HepG2 (cell line): ENCODE results near the gene KDM4F. TPM values are rescaled to one million over a fixed set of nuclear protein-coding genes. Genes with fewer than 3 reads are reported as not detected.

Experiments
- ATRX ChIP-seq: sonication (generic); formaldehyde crosslinking; IDR thresholded peaks from 2 replicates; pipeline ENCODE4 v1.4.0; 2020; ENCODE audit warnings: missing genetic modification reagents, borderline replicate concordance
- CENPBD1 ChIP-seq: sonication (generic); formaldehyde crosslinking; IDR thresholded peaks from 2 replicates; pipeline ENCODE4 v1.8.0; 2022; ENCODE audit warnings: missing genetic modification reagents, low read depth, mild to moderate bottlenecking, borderline replicate concordance
- DZIP1 ChIP-seq: sonication (generic); formaldehyde crosslinking; IDR thresholded peaks from 2 replicates; pipeline ENCODE4 v1.5.0; 2020; ENCODE audit warnings: mild to moderate bottlenecking, missing genetic modification reagents
- FIP1L1 ChIP-seq: fragments of 200-400 bp; formaldehyde crosslinking; IDR thresholded peaks from 2 replicates; pipeline ENCODE4 v1.6.1; 2018; ENCODE audit warnings: low read depth, mild to moderate bottlenecking, low read length, moderate library complexity, borderline replicate concordance; ENCODE audit not compliant: insufficient read depth
- HNF4G ChIP-seq, 2 experiments: sonication (generic) in 1 of 2; formaldehyde crosslinking in 1 of 2; IDR thresholded peaks; 2 replicates each; pipeline versions ENCODE4 v1.4.0 to v1.6.1; 2011 to 2020; ENCODE audit warnings: borderline replicate concordance in 2 of 2, low read depth in 2 of 2, mild to moderate bottlenecking in 2 of 2, low read length in 1 of 2, missing genetic modification reagents in 1 of 2, moderate library complexity in 1 of 2
- HNRNPH1 ChIP-seq: fragments of 200-400 bp; formaldehyde crosslinking; optimal IDR thresholded peaks from 2 replicates; pipeline ENCODE3; 2017; ENCODE audit warnings: mild to moderate bottlenecking, low read depth, low read length
- PBX2 ChIP-seq: IDR thresholded peaks from 2 replicates; pipeline ENCODE4 v1.6.1; 2016; ENCODE audit warnings: control low read depth
- POLR2A ChIP-seq, 2 experiments: IDR thresholded peaks; 2 replicates each; pipeline ENCODE4 v1.6.1; 2011; ENCODE audit warnings: low read depth in 2 of 2, low read length in 2 of 2, mild to moderate bottlenecking in 1 of 2, moderate library complexity in 1 of 2; ENCODE audit not compliant: insufficient read depth in 1 of 2
- RFXAP ChIP-seq: sonication (generic); formaldehyde crosslinking; IDR thresholded peaks from 2 replicates; pipeline ENCODE4 v1.4.0; 2020; ENCODE audit warnings: missing genetic modification reagents, borderline replicate concordance
- RNF2 ChIP-seq: fragments of 450-650 bp; conservative IDR thresholded peaks from 2 replicates; pipeline ENCODE4 v1.6.1; 2016; ENCODE audit warnings: low read depth
- RXRB ChIP-seq: IDR thresholded peaks from 2 replicates; pipeline ENCODE4 v1.6.1; 2016; ENCODE audit warnings: borderline replicate concordance, missing genetic modification reagents, missing compliant biosample characterization
- SMYD3 ChIP-seq: sonication (generic); formaldehyde crosslinking; IDR thresholded peaks from 2 replicates; pipeline ENCODE4 v1.8.1; 2023; ENCODE audit warnings: mild to moderate bottlenecking, missing genetic modification reagents
- SPEN ChIP-seq: sonication (generic); formaldehyde crosslinking; IDR thresholded peaks from 2 replicates; pipeline ENCODE4 v1.5.1; 2020; ENCODE audit warnings: low read depth, mild to moderate bottlenecking, missing genetic modification reagents
- ZKSCAN8 ChIP-seq: IDR thresholded peaks from 2 replicates; pipeline ENCODE4 v1.6.1; 2016; ENCODE audit warnings: borderline replicate concordance, missing genetic modification reagents, missing compliant biosample characterization
- ZNF605 ChIP-seq: sonication (generic); formaldehyde crosslinking; IDR thresholded peaks from 2 replicates; pipeline ENCODE4 v1.8.0; 2022; ENCODE audit warnings: mild to moderate bottlenecking, missing genetic modification reagents
- ZNF674 ChIP-seq: sonication (generic); formaldehyde crosslinking; IDR thresholded peaks from 2 replicates; pipeline ENCODE4 v1.5.0; 2020; ENCODE audit warnings: low read depth, mild to moderate bottlenecking, missing genetic modification reagents
- ZNF800 ChIP-seq: sonication (generic); formaldehyde crosslinking; IDR thresholded peaks from 2 replicates; pipeline ENCODE4 v1.4.0; 2020; ENCODE audit warnings: missing genetic modification reagents
- ZNF879 ChIP-seq: sonication (generic); formaldehyde crosslinking; IDR thresholded peaks from 2 replicates; pipeline ENCODE4 v1.8.1; 2023; ENCODE audit warnings: missing genetic modification reagents
- polyA plus RNA-seq, 8 experiments: library from polyadenylated mRNA; depleted of rRNA in 3 of 8; stranded (reverse) in 7 of 8; unstranded in 1 of 8; fragments of >200 nt; fragmentation: Illumina TruSeq in 4 of 8; extraction: Trizol in 4 of 8; gene quantifications; 2 replicates each; pipeline versions ENCODE4 v1.2.1 to v1.2.3, GENCODE V29; 2011 to 2016; ENCODE audit warnings: low read depth in 4 of 8, missing spikeins in 1 of 8, mixed read lengths in 1 of 8; ENCODE audit not compliant: insufficient read depth in 1 of 8
- total RNA-seq, 5 experiments: library from RNA; depleted of rRNA; stranded (reverse); fragments of >200 nt; fragmentation: Illumina TruSeq; extraction: Trizol; gene quantifications; 2 replicates each; pipeline ENCODE4 v1.2.3, GENCODE V29; 2016; ENCODE audit warnings: low read depth in 1 of 5
- TF ChIP-seq, protein P1 (sequence below): sonication (generic); formaldehyde crosslinking; IDR thresholded peaks from 2 replicates; pipeline ENCODE4 v1.5.1; 2020; ENCODE audit warnings: mild to moderate bottlenecking, missing genetic modification reagents, moderate library complexity
- TF ChIP-seq, protein P2 (sequence below): sonication (generic); formaldehyde crosslinking; IDR thresholded peaks from 2 replicates; pipeline ENCODE4 v1.4.0; 2020; ENCODE audit warnings: missing genetic modification reagents

Gene KDM4F
- total and polyA plus RNA-seq, 2 of the 13 experiments (the other 11 are each of a cell fraction or from before 2014, with no cell fraction given) = not detected

- no peak for TF ChIP-seq DZIP1 (CRISPR knock-in tag)
- TF ChIP-seq SMYD3 (CRISPR knock-in tag) = no peak
- TF ChIP-seq HNRNPH1 = no peak
- TF ChIP-seq ZNF605 (CRISPR knock-in tag) = no peak
- TF ChIP-seq SPEN (CRISPR knock-in tag) = peak; percentile 45; the same call in 1 of the 2 replicates
- peak; percentile 23; the same call in 1 of the 2 replicates for TF ChIP-seq RXRB (CRISPR knock-in tag)
- peak; percentile 64 to 75 for TF ChIP-seq POLR2A (IDR thresholded peaks at IDR 0.05; ENCODE audit: insufficient read depth in 1 of 2, low read depth in 2 of 2, low read length in 2 of 2)
- TF ChIP-seq HNF4G (IDR thresholded peaks at IDR 0.05; ENCODE audit: borderline replicate concordance, low read depth, low read length) = no peak
- TF ChIP-seq HNF4G (CRISPR knock-in tag; IDR thresholded peaks at IDR 0.05; ENCODE audit: borderline replicate concordance, low read depth) = no peak
- no peak for TF ChIP-seq ATRX (CRISPR knock-in tag)
- TF ChIP-seq CENPBD1 (CRISPR knock-in tag) = no peak
- TF ChIP-seq FIP1L1 = no peak
- peak; percentile 42; the same call in 1 of the 2 replicates for TF ChIP-seq PBX2 (CRISPR knock-in tag)
- TF ChIP-seq RNF2 = 0 out of 2 replicates have a peak, but pooled peaks have one; percentile 28
- TF ChIP-seq ZNF879 = no peak
- TF ChIP-seq RFXAP (CRISPR knock-in tag) = peak; percentile 81
- no peak for TF ChIP-seq ZNF800 (CRISPR knock-in tag)
- TF ChIP-seq ZNF674 (CRISPR knock-in tag) = no peak
- TF ChIP-seq ZKSCAN8 = peak; percentile 46; the same call in 1 of the 2 replicates
- TF ChIP-seq, protein P1, sequence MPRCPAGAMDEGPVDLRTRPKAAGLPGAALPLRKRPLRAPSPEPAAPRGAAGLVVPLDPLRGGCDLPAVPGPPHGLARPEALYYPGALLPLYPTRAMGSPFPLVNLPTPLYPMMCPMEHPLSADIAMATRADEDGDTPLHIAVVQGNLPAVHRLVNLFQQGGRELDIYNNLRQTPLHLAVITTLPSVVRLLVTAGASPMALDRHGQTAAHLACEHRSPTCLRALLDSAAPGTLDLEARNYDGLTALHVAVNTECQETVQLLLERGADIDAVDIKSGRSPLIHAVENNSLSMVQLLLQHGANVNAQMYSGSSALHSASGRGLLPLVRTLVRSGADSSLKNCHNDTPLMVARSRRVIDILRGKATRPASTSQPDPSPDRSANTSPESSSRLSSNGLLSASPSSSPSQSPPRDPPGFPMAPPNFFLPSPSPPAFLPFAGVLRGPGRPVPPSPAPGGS (CRISPR knock-in tag) = no peak
- TF ChIP-seq, protein P2, sequence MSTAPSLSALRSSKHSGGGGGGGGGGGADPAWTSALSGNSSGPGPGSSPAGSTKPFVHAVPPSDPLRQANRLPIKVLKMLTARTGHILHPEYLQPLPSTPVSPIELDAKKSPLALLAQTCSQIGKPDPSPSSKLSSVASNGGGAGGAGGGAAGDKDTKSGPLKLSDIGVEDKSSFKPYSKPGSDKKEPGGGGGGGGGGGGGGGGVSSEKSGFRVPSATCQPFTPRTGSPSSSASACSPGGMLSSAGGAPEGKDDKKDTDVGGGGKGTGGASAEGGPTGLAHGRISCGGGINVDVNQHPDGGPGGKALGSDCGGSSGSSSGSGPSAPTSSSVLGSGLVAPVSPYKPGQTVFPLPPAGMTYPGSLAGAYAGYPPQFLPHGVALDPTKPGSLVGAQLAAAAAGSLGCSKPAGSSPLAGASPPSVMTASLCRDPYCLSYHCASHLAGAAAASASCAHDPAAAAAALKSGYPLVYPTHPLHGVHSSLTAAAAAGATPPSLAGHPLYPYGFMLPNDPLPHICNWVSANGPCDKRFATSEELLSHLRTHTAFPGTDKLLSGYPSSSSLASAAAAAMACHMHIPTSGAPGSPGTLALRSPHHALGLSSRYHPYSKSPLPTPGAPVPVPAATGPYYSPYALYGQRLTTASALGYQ (CRISPR knock-in tag) = peak; percentile 57; the same call in 1 of the 2 replicates
Observed at GRCh38 chr11:95068549-95068948, 19.3 kb downstream of the KDM4F start (continued).
